HG03460 (cell line): ENCODE measurements around the gene RAD23A.
A peak's percentile ranks its signal among the peaks of the same experiment; 100 is the strongest.
"Not testable (repeated sequence)": the region's sequence is repeated elsewhere in the genome, so short reads cannot be mapped to it uniquely, and the experiment has no call there.

Source experiments
- ATAC-seq: cut with Tn5 transposase; IDR thresholded peaks from one replicate; pipeline ENCODE4 v1.9.1; 2021; ENCODE audit not compliant: unreplicated experiment

RAD23A gene

DNA sequence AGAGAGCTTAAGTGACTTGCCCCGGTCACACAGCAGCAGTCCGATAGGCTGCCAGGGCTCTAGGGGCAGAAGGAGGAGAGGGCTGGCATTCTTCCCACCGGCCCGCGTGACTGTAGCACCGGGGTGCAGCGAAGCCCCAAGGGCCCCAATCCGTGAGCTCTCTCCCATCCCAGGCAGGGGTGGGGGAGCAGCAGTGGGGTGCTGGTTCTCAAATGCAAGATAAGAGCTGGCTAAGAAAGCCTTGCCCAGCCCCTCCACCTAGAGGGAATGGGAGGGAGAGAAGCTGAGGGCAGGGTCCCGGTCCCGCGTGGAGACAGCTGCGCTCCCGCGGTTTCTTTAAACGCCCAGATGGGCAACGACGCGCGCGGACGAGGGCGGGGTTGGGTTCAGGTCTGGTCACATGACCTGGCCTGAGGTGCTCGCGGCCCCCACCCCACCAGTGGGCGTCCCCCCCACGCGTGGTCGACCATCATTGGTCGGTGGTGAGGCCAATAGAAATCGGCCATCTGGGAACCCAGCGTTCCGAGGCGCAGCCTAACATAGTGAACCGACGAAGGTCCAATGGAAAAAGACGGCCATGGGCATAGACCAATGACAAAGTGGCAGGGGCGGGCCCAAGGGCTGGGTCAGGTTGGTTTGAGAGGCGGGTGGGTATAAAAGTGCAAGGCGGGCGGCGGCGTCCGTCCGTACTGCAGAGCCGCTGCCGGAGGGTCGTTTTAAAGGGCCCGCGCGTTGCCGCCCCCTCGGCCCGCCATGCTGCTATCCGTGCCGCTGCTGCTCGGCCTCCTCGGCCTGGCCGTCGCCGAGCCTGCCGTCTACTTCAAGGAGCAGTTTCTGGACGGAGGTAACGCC, 7.5 kb upstream of the RAD23A start, which contains the start of gene CALR:
Gene CALR, plus strand, starts transcription at position 683 of the 852 bp plus-strand sequence. Its CDS starts 71 bp downstream, at position 754.
- peak; percentile 78 for ATAC-seq

DNA sequence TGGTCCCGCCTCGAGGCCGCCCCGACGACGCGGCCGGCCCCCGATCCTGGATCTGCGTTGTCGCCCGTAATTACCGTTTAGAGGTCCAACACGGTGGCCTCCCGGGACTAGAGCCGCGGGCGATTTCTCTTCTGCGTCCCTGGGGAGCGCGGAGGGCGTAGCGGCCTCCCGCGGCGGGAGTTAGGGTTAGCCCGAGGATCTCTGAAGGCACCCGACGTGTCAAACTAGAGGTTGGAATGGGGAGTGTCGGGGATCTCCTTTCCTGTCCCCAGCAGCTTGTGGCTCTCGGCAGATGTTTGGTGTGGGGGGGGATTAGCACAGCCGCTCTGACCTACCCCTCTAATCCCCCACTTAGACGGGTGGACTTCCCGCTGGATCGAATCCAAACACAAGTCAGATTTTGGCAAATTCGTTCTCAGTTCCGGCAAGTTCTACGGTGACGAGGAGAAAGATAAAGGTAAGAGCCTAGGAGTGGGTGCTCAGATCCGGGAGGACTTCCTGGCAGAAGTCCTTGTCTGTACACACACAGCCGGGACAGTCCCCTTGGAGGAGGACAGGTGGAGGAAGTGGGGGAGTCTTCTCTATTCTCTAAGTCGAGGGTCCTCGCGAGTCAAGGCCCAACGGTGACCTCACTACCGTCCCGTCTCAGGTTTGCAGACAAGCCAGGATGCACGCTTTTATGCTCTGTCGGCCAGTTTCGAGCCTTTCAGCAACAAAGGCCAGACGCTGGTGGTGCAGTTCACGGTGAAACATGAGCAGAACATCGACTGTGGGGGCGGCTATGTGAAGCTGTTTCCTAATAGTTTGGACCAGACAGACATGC, 6.7 kb upstream of the RAD23A start:
- ATAC-seq: no peak

- ATAC-seq: no peak
Observed at GRCh38 chr19:12939975-12940423, 5.7 kb upstream of the RAD23A start.

GRCh38 chr19:12940897-12941296, 4.8 kb upstream of the RAD23A start:
- no peak for ATAC-seq

- no peak for ATAC-seq
Observed at GRCh38 chr19:12943437-12944044, 2.1 kb upstream of the RAD23A start.

- no peak for ATAC-seq
Observed at GRCh38 chr19:12944104-12944674, 1.5 kb upstream of the RAD23A start.

DNA sequence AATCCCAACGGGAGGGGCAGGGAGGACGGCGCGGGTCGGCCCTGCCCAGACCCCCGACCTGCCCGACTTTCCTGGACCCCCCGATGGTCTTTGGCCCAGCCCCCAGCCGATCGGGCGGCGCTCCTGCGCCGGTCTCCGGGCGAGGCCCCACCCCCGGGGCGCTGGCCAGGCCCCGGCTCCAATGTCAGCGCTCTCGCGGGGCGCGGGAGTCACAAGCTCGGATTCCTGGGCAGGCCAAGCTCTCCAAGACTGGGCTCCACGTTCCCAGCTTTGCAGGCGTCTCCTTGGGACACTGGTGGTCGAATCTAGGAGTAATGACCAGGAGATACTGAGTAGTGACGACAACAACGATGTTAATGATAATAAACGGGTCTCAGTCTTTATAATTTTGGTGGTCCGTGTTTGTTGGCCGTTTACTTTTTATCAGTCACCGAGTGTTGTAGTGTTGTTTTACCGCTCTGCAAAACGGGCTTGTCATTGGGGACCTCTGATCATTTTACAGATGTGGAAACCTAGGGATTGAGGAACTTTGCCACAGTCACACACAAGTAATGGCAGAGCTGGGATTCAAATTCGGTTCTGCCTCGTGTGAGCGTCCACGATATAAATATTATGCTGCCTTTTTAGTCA, 545 bp downstream of the RAD23A start:
- ATAC-seq: peak; percentile 34

DNA sequence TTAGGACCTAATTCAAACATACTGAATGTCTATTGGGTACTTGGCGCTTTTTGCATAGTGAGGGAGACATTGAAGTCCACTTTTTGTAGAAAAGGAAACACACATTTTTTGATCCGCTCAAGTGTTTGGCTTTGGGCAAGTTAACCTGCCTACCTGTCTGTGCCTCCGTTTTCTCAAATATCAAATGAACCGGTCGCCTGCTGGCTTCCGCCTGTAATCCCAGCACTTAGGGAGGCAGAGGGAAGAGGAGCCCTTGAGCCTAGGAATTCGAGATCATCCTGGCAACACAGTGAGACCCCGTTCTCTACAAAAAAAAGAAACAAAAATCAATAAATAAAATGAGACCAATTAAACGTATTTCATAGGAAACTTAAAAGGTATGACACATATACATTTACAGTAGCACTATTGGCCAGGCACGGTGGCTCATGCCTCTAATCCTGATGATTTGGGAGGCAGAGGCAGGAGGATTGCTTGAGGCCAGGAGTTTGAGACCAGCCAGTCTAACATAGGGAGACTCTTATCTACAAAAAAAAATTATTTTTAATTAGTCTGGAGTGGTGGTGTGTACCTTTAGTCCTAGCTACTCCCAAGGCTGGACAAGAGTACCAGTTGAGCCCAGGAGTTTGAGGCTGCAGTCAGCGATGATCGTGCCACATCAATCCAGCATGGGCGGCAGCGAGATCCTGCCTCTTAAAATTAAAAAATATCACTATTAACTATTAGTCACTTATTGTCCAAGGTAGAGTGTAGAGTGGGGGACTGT, 1.3 kb downstream of the RAD23A start:
- ATAC-seq: no peak

GRCh38 chr19:12947702-12948611, 2.3 kb downstream of the RAD23A start:
- ATAC-seq: no peak

- no peak for ATAC-seq
Observed at GRCh38 chr19:12948612-12949362, 3.1 kb downstream of the RAD23A start.

DNA sequence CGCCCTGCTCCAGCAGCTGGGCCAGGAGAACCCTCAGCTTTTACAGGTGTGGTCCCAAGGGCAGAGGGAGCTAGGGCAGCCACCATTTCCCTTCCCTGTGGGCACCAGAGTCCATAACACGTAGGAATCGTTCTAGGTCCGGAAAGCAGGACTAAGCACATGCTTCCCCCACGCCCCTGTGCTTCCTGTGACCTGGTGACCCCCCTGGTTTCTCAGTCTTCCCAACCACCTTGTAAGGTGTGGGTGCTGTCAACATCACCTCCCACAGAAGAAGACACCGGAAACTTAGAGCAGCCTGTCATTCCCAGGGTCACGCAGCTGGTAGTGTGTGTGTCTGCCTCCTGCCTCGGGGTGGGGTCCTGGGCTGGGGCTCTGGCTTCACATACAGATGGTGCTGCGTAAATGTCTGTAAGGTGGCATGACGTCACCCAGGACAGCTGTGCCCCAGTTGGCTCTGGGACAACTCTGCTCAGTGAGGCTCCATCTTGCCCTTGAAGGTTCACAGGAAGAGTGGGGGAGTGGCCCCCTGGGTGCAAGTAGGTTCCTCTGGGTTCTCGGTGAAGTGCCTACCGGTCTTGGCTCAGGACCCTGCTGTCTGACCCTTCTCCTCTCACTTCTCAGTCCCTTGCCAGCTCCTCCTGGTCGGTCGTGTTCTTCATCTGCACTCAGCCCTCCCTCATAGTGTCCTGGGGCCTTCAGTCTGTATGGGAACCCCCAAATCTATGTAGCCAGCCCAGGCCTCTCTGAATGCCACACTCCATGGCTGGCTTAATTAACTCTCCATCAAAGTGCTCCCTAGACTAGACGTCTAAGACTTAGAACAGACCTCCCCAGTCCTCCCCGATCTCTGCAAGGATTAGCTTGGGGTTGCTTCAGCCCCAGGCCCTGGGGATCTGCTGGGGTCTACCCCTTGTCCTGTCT, 4.0 kb downstream of the RAD23A start:
- no peak for ATAC-seq

GRCh38 chr19:12952050-12952449, 6.4 kb downstream of the RAD23A start:
- not testable (repeated sequence) for ATAC-seq

- ATAC-seq: no peak
Observed at GRCh38 chr19:12952488-12953137, 7.0 kb downstream of the RAD23A start.

- ATAC-seq: no peak
Observed at GRCh38 chr19:12953138-12953798, 7.6 kb downstream of the RAD23A start.

GRCh38 chr19:12953799-12954611, 8.3 kb downstream of the RAD23A start:
- ATAC-seq: no peak
